Measurements from ENCODE around the gene CCSER1.
"Not testable (repeated sequence)": the region's sequence is repeated elsewhere in the genome, so short reads cannot be mapped to it uniquely, and the experiment has no call there.

CCSER1 gene

GRCh38 chr4:91319556-91320268 is 1192.5 kb downstream of the CCSER1 start:
- DNase-seq: no peak

GRCh38 chr4:91322961-91323360 is 1195.8 kb downstream of the CCSER1 start:
- no peak for DNase-seq

GRCh38 chr4:91325495-91325894 is 1198.3 kb downstream of the CCSER1 start:
- no peak for DNase-seq

- not testable (repeated sequence) for DNase-seq
Measured at GRCh38 chr4:91326167-91326566, 1199.0 kb downstream of the CCSER1 start.

GRCh38 chr4:91330555-91331137 is 1203.5 kb downstream of the CCSER1 start:
- no peak for DNase-seq

- DNase-seq: no peak
Measured at GRCh38 chr4:91340822-91341221, 1213.6 kb downstream of the CCSER1 start.

GRCh38 chr4:91345632-91346031 is 1218.4 kb downstream of the CCSER1 start:
- no peak for DNase-seq

- DNase-seq: not testable (repeated sequence)
Measured at GRCh38 chr4:91356496-91356895, 1229.3 kb downstream of the CCSER1 start.

- not testable (repeated sequence) for DNase-seq
Measured at GRCh38 chr4:91358016-91358415, 1230.8 kb downstream of the CCSER1 start.

- not testable (repeated sequence) for DNase-seq
Measured at GRCh38 chr4:91358621-91359020, 1231.4 kb downstream of the CCSER1 start.

- no peak for DNase-seq
Measured at GRCh38 chr4:91359041-91360031, 1232.1 kb downstream of the CCSER1 start.

- DNase-seq: no peak
Measured at GRCh38 chr4:91362125-91362524, 1234.9 kb downstream of the CCSER1 start.

GRCh38 chr4:91366554-91366953 is 1239.4 kb downstream of the CCSER1 start:
- no peak for DNase-seq

- no peak for DNase-seq
Measured at GRCh38 chr4:91369116-91369515, 1241.9 kb downstream of the CCSER1 start.

- no peak for DNase-seq
Measured at GRCh38 chr4:91373546-91373945, 1246.4 kb downstream of the CCSER1 start.

- not testable (repeated sequence) for DNase-seq
Measured at GRCh38 chr4:91405431-91405830, 1278.2 kb downstream of the CCSER1 start.

- no peak for DNase-seq
Measured at GRCh38 chr4:91422011-91422410, 1294.8 kb downstream of the CCSER1 start.

- DNase-seq: no peak
Measured at GRCh38 chr4:91426725-91427124, 1299.5 kb downstream of the CCSER1 start.

GRCh38 chr4:91427171-91427570 is 1300.0 kb downstream of the CCSER1 start:
- no peak for DNase-seq

GRCh38 chr4:91434631-91435030 is 1307.4 kb downstream of the CCSER1 start:
- no peak for DNase-seq

- DNase-seq: no peak
Measured at GRCh38 chr4:91436556-91436955, 1309.4 kb downstream of the CCSER1 start.

- DNase-seq: no peak
Measured at GRCh38 chr4:91447168-91447567, 1320.0 kb downstream of the CCSER1 start.

GRCh38 chr4:91448668-91449330 is 1321.6 kb downstream of the CCSER1 start:
- no peak for DNase-seq

Measured in stimulated activated naive CD4-positive, alpha-beta T cell treated with Interleukin-2 at 50 U/mL for 16 hours (primary cell).